K562 (cell line): Measurements from ENCODE around the gene PIGC. TPM values are rescaled to one million over a fixed set of nuclear protein-coding genes. Genes with fewer than 3 reads are reported as not detected.

Experiments used
- DEAF1 ChIP-seq: fragments of 450-650 bp; formaldehyde crosslinking; IDR thresholded peaks from 2 replicates; pipeline ENCODE4 v1.4.0; 2020; ENCODE audit warnings: mild to moderate bottlenecking, moderate library complexity
- ILF3 ChIP-seq: fragments of 450-650 bp; IDR thresholded peaks from 2 replicates; pipeline ENCODE4 v1.6.1; 2018; ENCODE audit warnings: antibody characterized with exemption, mild to moderate bottlenecking, moderate library complexity, borderline replicate concordance
- KAT8 ChIP-seq: fragments of 450-650 bp; IDR thresholded peaks from 2 replicates; pipeline ENCODE4 v1.6.1; 2016; ENCODE audit warnings: low read depth, mild to moderate bottlenecking
- RBM14 ChIP-seq: fragments of 200-400 bp; formaldehyde crosslinking; IDR thresholded peaks from 2 replicates; pipeline ENCODE4 v1.6.1; 2018; ENCODE audit warnings: low read depth, mild to moderate bottlenecking, low read length, moderate library complexity, borderline replicate concordance; ENCODE audit not compliant: insufficient read depth
- REST ChIP-seq, 2 experiments: fragments of 450-650 bp; formaldehyde crosslinking in 1 of 2; IDR thresholded peaks; 2 replicates each; pipeline versions ENCODE4 v1.4.0 to v1.6.1; 2014 to 2020; ENCODE audit warnings: mild to moderate bottlenecking in 2 of 2, borderline replicate concordance in 1 of 2, low read depth in 1 of 2
- polyA plus RNA-seq, 8 experiments: library from polyadenylated mRNA; depleted of rRNA in 4 of 8; stranded (reverse) in 5 of 8; unstranded in 3 of 8; fragments of >200 nt; fragmentation: Nextera tagmentation in 2 of 8; fragmentation: Illumina TruSeq in 1 of 8; extraction: Ambion mirVana in 2 of 8; extraction: Trizol in 1 of 8; gene quantifications; 2 replicates each; pipeline versions ENCODE4 v1.2.1 to v1.2.3, GENCODE V29; 2011 to 2014; ENCODE audit warnings: inconsistent platforms in 1 of 8, missing spikeins in 1 of 8
- total RNA-seq, 7 experiments: library from RNA; depleted of rRNA in 6 of 7; stranded (reverse); fragments of >200 nt in 6 of 7; fragmentation: Illumina TruSeq in 2 of 7; extraction: Trizol in 2 of 7; gene quantifications; 2 replicates each; pipeline versions ENCODE4 v1.2.1 to v1.2.3, GENCODE V29; 2011 to 2021; ENCODE audit warnings: low replicate concordance in 1 of 7

The PIGC gene
- total and polyA plus RNA-seq, 9 of the 15 experiments (the other 6 are each of a cell fraction or from before 2014, with no cell fraction given): 30.5 to 97.9 (median 54.7) TPM

GRCh38 chr1:172398970-172399755 is 44.7 kb downstream of the PIGC start (continued):
- TF ChIP-seq REST (IDR thresholded peaks at IDR 0.05; ENCODE audit: borderline replicate concordance) (peak; percentile 52; the same call in 1 of the 2 replicates), REST (CRISPR knock-in tag; IDR thresholded peaks at IDR 0.05; ENCODE audit: low read depth) (no peak), KAT8 (no peak), ILF3 (0 out of 2 replicates have a peak, but pooled peaks have one; percentile 8), DEAF1 (CRISPR knock-in tag) (peak; percentile 60), RBM14 (no peak)
